GM18499 (cell line): ENCODE data around the gene CMC1.

Source experiments
- ATAC-seq: cut with Tn5 transposase; IDR thresholded peaks from one replicate; pipeline ENCODE4 v1.9.1; 2021; ENCODE audit warnings: moderate number of reproducible peaks; ENCODE audit not compliant: insufficient read depth, unreplicated experiment

The CMC1 gene

DNA sequence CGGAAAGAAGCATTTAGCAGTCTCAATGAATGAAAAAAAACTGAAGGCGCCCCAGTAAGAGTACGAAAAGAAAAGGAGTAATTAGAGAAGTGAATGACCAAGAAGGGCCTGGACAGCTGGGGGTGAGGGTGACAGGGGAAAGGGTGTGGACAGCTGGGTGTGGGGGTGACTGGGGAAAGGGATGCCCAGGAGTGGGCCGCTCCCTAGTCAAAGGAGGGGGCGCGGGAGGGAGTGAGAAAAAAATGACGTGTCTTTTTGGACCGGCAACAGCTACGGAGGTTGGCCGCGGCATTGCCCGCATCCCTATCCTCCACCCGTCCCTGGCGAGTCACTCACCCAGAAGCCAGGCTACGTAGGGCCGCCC lies 106.8 kb downstream of the CMC1 start:
- ATAC-seq: no peak

DNA sequence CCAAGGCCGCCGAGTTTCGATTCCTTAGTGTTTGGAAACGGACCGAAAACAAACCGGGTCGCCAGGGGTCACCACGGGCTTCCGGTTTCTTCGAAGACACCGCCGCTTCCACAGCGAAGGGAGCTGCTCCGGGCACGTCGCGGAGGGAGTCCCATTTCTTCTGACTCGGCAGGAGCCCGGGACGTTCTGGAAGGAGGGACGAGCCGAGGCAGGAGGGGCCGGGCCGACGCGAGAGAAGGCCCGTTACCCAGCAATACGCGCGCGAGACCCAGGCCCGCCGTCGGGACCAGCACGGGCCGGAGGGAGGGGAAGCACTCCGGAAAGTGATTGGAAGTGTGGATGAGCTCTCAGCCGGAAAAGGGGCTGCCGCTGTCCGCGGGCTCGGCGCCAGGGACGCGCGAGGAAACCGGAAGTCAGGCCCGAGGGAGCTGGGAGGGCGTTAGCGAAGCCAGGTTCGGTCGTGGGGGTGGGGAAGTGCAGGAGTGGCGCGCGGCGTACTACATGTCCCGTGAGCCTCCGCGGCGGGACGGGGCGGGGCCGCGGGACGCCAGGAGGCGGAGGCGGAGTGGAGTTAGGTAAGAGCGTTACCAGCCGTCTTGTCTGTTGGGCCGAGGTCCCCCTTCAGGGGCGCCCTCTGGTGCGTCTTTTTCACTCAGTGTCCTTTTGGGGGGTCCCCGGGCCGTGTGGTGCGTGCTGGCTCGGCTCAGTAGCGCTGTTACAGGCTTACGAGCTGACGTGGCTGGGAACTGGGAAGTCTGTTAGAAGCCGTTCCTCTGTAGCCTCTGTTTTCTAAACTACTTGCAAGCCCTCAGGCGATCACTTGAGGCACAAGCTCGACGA lies 107.4 kb downstream of the CMC1 start, which contains the start of the genes AZI2 and ZCWPW2:
Gene AZI2, minus strand, starts transcription at position 196 of the 840 bp plus-strand sequence. CDS start 8,207 bp downstream, outside the sequence.
Gene ZCWPW2, plus strand, starts transcription at position 93 of the 840 bp plus-strand sequence. CDS start 64,348 bp downstream, outside the sequence.
- peak; percentile 58 for ATAC-seq

DNA sequence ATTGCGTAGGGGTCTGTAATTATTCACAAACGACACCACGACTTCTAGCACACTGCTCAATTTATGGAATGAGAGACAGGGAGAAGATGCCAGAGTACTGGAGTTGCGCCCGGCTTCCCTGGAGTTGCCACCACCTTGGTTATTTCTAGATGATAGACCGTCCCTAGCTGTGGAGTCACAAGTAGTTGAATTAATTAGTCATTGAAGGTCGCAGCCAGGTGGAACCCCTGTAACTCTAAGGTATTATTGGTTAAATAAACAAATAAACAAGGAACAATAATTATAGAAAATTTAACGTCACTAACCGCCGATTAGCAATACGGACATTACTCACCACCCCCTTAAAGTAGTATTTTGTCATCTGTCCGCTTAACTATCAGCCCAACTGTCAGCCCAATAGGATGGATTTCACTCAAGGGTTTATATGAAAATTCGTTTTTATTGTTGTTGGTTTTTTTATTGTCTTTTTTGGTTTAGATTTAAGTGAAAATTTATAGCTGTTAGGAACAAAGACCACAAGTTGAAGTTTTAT lies 108.1 kb downstream of the CMC1 start:
- no peak for ATAC-seq
